ENCODE results near the gene ACTL6B.

ACTL6B gene

DNA sequence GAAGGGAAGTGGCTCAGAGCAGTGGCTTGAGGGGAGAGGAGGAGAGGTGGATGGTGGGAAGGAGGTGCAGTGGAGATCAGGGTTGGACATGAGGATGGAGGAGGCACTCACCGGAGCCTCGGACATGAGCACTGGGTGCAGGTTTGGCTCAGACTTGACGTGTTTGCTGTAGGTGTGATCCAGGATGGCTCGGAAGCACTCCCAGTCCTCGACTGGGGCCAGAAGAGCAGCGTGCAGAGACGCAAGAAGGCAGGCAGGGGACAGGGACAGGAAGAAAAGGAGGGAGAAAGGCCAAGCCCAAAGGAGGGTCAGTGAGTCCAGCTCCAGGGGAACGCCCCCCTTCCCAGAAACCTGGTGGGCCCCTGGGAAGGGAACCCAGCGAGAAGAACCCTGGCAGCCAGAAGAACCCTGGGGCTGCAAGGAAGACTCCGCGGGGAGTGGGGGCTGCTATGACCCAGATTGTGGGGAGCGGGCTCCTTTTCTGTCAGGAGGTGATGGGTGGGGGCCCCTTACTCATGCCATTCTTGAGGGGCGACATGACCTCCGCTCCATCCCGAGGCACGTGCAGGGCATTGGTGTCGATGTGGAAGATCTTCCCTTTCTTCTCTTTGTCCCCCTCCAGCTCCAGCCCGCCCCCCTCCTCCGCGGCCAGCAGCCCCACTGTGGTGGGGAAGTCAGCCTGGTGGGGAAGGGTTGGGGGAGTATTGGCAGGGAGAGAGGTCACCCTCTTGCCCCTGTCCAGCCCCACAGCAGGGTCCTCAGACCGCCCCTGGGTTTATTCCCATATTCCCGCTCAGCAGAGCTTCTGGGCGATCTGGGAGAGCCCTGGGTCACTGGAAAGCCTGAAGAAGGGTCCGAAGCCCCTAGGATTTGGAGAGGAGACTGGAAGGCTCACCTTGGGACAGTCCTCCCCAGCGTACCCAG is 1.1 kb downstream of the ACTL6B start:
- TF ChIP-seq CTCF (IDR thresholded peaks at IDR 0.05; ENCODE audit: control insufficient read depth, insufficient read depth, low read depth, low read length, missing control alignments): no peak
- no peak for DNase-seq (ENCODE audit: low read depth)
- H3K4me3 ChIP-seq (ENCODE audit: control insufficient read depth, low read depth, low read length): no peak overlapping the region

DNA sequence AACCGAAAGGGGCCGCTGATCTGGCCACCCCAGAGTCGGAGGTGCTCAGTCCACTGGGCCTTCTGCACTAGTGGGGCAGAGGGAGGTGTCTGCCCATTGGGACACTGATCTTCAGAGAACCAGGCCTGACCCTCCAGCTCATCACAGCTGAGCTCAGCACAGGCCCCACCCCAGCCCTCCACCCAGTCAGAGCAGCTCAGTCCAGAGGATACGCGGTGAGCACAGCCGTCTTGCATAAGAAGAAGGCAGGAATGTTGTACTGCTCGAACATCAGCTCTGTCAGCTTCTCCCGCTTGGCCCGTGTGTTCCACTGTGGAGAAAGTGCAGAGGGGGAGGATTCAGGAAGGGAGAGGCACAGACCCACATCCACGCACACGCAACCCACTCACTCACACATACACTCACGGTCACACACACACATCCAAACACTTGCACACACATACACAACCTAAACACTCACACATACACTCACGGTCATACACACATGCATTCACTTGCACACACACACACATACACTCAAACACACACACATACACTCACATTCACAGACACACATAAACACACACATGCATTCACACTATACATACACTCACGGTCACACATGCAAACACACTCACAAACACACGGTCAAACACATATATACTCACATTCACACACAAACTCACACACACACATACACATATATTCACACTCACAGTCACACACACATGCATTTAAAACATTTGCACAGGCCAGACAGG is 6.3 kb downstream of the ACTL6B start:
- H3K4me3 ChIP-seq (ENCODE audit: control insufficient read depth, low read depth, low read length): no peak overlapping the region
- DNase-seq (ENCODE audit: low read depth): no peak
- TF ChIP-seq CTCF (IDR thresholded peaks at IDR 0.05; ENCODE audit: control insufficient read depth, insufficient read depth, low read depth, low read length, missing control alignments): no peak

GRCh38 chr7:100642534-100642907 is 13.7 kb downstream of the ACTL6B start:
- H3K4me3 ChIP-seq (ENCODE audit: control insufficient read depth, low read depth, low read length): no peak overlapping the region
- TF ChIP-seq CTCF (IDR thresholded peaks at IDR 0.05; ENCODE audit: control insufficient read depth, insufficient read depth, low read depth, low read length, missing control alignments): no peak
- no peak for DNase-seq (ENCODE audit: low read depth)

DNA sequence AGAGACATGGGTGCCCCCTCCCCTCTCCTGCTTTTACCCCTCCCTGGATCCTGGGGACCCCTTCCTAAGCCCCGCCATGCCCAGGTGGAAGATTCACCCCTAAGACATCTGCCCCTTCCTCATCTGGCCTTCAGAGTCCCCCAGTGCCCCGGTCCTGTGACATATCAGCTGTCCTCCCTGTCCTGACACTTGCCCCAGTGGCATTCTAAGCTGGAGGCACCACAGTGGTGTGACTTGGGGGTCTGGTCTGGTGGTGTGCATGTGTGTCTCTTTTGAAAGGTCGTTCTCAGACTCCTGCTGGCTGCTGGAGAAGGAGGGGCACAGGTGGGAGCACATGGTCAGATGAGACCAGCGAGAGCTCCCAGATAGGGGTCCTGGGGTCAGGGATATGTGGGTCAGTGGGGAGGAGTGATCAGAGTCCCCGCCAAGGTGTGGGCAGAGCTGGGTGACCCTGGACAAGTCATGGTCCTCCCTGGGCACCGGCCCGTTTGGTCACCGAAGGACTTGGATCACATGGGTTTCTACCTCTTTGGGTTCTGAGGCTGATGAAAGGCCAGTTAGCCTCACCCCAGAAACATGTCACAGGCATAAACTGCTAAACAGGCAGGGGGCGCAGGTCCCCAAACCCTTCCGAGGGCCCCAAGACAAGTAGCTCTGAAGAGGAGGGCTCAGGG is 14.3 kb downstream of the ACTL6B start:
- no peak for TF ChIP-seq CTCF (IDR thresholded peaks at IDR 0.05; ENCODE audit: control insufficient read depth, insufficient read depth, low read depth, low read length, missing control alignments)
- no peak for DNase-seq (ENCODE audit: low read depth)
- H3K4me3 ChIP-seq (ENCODE audit: control insufficient read depth, low read depth, low read length): no peak overlapping the region

- no peak within 1 kb of the TSS for H3K4me3 ChIP-seq (ENCODE audit: control insufficient read depth, low read depth, low read length)
- DNase-seq (ENCODE audit: low read depth): no peak
- no peak for TF ChIP-seq CTCF (IDR thresholded peaks at IDR 0.05; ENCODE audit: control insufficient read depth, insufficient read depth, low read depth, low read length, missing control alignments)
Observed at GRCh38 chr7:100641463-100641859, 14.8 kb downstream of the ACTL6B start, which contains the start of gene TFR2. Gene TFR2 (minus strand): TSS chr7:100641552. CDS start chr7:100641509, 43 bp downstream.
